NCI-H146 (cell line): Measurements from ENCODE around the gene FOXP1.
A peak's percentile ranks its signal among the peaks of the same experiment; 100 is the strongest.

Experiments used
- DNase-seq: peaks from one replicate; lab custom pipeline; 2025; lab: John Stamatoyannopoulos, UW

FOXP1 gene

DNA sequence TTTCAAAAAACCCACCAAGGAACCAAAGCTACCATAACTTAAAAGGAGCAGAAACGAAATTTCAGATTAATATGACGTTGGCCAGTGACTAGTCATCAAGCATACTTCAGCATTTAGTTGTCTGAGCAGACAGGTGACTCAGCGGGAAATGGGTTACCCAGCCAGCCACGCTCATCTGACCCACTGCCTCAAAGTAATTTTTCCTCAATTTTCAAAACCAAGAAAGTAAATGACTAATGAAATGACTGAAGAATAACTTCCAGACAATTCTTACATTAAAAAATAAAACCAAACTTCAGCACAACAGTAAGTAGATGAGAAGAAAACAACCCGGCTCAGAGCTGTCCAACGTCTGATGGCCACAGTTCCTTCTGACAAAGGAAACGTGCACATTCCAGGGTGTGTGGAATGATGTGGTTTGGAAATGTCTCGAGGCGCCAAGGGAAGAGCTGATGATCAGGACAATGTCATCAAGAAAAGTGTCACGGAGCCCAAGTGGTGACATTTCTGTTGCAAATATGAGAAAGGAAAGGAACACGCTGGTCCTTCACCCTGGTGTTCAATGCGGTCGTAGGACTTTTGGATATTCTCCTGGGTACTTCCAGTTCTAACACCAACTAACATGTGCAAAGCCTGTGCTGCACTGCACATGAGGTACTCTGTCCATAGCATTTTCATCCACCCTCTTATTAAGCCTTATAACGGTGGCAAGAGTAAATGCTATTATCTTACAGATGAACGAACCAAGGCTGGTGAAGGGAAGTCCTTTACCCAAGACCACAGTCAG, 79.1 kb downstream of the FOXP1 start:
- no peak for DNase-seq

DNA sequence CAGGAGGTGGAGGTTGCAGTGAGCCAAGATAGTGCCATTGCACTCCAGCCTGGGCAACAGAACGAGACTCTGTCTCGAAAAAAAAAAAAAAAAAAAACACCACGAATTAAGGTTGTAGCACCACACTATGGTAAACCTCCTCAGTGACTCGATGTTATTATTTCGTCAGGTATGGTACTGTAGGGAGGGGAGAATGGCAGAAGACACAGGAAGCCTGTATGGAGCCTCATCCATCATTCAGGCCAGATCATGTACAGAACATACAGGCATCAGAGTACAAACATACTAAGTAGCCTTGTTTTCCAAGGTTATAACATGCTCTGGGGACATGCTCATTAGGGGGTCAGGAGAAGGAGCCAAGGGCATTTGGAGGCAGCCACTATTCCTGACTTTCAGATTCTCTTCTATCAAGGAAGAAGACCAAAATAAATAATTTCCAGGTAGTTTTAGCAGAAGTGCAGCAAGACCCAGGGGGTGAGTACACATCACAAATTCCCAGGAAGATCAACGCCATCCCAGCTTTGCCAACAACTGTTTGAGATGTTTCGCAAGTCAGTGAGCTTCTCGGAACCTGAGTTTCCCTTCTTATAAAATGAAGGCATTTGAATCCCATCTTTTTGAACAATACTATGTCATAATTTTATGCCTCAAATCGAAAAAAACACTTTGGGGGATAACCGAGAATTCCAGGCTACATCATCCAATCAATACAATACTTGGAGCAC, 79.8 kb downstream of the FOXP1 start:
- no peak for DNase-seq

DNA sequence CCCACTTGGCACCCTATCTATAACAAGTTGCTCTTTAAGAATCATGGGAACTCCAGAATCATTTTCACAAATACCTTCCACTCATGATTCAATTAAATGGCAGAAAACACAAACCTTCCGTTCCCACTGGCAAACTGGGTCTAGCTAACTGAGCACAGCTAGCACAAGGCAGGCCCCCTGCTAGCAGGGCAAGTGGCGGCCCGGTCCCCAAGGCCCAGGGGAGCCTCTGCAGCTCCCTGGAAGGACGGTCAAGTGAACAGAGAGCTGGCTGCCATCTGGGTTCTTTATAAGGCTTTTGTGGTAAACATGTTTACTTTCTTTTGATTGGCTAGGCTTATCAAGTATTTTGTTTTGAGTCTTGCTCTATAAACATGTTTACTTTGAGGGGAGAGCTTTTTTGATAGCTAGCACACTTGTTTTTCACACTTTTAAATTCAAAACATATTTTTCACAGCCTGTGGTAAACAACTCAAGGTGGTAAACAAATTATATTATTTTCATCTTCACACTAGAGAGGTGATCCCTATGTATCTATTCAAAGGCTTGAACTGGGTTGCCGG, 81.4 kb downstream of the FOXP1 start:
- DNase-seq, result no peak

DNA sequence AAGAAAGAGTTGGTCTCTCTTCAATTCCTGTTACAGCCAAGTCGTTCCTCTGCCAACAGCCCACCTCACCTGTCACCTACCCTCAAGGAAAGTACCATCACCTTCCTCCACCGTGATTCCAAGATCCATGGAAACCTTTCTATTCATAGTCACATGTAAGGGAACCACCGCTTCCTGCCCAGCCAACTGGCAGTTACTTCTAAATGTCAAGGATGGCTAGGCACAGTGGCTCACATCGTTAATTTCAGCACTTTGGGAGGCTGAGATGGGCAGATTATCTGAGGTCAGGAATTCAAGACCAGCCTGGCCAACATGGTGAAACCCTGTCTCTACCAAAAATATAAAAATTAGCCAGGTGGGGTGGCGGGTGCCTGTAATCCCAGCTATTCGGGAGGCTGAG, 82.8 kb downstream of the FOXP1 start:
- no peak for DNase-seq

DNA sequence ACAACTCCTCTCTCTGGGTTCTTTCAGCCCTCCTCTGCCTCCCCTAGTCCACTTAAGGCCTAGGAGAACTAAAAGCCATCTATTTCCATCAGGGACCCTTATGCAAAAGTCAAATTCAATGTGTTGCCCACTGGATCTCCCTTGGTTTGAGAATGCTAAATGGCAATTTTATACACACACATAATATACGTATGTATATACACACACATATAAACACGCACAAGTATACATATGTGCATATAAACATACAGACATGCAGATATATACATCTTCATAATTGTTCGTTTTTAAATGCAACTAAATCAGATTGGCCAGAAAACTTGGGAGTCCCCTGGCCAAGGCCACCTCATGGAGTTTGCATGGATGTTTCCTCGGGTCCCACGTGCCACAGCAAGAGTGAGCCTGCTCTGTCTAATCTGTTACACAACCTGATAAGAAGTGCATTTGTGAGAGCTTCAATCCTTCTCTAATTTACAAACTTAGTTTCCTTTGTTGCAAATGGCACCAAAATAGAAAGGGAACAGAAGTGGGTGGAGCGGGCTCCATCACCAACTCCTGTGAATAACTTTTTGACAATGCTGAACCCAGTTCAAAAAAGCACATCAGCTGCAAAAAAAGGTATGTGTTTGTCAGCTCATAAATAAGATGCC, 84.2 kb downstream of the FOXP1 start:
- DNase-seq, result no peak

DNA sequence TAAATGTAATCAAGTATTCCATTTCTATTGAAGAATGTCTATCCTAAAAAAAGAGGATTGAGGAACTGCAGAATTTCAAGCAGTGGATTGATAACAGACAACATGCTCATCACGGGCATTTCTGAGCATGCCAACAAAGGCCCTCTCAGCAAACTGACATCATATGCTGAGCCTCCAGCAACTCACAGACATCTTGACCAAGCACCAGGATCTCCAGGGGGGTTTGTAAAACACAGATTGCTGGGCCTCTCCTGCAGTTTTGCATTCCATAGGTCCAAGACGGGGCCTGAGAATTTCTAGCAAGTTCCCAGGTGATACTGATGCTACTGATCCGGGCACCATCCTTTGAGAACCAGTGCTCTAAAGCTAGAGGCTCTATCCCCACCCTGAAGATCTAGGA, 85.0 kb downstream of the FOXP1 start:
- no peak for DNase-seq

DNA sequence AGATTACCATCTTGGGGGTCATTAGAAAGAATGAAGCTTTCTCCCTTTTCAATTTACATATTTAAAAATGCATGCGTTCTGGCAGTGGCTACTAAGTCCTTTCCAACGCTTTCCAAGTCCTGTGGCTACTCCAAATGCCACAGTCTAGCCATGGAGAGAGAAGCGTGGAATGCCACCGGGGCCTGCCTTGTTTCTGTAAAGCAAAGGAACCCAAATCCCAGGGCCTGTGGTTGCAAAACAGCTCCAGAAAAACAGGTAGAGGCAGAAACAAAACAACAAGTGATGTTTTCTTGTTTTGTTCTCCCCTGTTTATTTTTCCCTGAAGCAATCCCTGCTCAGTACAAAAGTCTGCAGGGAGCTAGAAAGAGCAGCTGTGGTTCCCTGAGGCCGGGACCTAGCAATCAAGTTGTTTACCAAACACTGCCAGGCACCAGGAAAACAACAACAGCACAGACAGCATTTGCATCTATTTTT, 85.5 kb downstream of the FOXP1 start:
- DNase-seq, result no peak

DNA sequence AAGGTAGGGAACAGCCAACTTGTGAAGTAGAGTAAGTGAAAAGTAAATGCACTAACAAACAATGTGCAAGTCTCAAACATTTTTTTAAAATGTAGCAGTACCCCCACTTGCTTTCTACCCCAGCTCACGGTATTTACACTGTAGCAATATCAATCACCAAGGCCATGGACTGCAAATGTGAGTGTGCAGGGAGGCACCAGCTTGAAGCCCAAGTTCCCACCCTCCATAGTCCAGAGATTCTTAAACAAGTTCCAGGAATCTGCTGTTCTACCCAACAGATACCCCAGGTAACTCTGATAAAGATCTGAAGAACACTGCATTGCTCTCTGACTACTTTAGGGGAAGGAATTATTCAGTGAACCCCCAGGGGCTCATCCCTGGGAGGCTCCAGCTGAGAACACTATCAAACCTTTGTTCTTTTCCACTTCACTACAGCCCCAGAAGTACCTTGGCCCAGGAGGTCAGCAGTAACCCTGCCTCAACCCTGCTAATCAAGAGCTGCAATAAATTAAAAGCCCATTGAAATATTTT, 86.1 kb downstream of the FOXP1 start:
- no peak for DNase-seq

DNA sequence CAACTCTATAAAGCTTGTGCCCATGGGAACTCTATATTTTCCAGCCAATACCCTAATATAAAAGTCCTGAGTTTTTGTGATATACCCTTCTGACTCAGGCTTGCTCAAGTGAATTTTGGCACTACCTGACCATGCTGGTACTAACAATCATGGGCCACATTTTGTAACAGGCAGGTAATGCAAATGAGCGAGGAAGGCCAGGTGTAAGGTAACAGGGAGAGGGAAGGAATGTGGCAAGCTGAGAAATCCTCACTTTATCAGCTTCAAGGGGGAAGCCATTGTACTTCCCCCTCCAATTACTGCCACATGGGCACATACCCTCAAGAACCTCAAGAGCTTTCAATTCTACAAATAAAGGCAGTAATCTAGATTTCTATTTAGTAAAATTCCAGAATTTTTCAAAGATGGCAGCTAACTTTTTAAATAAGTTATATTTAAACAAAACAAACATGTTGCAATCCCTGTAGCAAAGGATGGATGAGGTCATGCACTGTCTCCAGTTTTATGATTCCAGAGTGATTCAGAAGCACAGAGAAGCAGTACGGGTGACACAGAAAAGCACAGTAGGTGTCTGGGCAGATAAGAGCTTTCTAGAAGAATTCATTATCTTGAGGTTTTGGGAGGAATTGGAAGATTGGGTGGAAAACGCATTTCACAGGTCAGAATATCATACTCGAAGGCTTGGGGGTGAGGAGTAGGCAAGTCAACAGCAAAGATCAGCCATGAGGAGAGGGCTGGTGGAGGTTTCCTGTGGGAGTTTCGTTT, 87.6 kb downstream of the FOXP1 start:
- DNase-seq, result no peak

DNA sequence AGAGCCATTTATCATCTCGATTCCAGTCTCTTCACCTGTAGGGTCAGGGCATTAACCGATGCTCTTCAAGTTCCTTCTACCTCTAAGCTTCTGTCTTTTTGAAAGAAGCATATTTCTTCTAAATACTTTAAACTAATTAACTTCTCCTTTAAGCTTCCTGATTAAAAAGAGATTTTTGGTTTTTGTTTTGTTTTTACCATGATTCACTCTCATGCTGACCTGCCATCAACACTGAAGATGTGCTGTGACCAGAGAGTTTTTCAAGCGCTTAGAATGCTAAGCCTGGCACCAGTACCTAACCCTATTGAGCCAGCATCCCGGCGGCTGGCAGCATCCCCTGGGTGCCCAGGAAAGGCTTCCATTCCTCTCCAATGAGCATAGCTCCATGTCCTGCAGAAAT, 89.3 kb downstream of the FOXP1 start:
- DNase-seq, result no peak

DNA sequence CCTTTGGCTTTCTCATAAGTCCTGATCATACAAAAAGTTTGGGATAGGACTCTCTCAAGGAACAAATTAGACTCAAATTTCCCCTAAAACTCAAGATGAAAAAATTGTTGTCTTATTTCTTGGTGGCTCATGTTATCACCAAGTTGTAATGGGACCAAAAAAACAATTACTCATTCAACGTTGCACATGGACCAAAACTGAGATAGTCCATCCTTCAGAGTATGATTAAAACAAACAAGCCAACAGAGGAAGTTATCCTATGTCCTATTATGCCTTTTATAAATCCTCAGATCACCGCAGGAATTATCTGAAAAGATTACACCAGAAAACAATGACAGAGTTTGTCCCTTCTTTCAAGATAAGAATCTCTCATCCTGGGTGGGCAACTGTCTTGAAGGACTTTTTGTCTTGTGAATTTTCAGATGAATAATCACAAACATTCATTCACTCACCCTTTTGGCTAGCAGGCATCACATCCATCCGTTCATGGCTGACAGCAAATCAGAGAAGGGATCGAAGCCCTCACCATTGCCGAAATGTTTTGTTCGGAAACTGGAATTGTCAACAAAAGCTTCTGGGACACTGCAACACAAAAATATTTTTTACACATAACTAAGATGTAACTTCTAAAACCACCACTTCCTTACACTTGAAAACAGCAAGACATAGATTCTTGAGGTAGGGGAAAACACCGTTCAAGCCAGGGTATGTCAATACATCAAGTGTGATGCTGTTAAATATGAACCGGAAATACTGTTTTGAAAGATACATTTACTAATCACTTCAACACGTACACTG, 90.4 kb downstream of the FOXP1 start:
- no peak for DNase-seq

DNA sequence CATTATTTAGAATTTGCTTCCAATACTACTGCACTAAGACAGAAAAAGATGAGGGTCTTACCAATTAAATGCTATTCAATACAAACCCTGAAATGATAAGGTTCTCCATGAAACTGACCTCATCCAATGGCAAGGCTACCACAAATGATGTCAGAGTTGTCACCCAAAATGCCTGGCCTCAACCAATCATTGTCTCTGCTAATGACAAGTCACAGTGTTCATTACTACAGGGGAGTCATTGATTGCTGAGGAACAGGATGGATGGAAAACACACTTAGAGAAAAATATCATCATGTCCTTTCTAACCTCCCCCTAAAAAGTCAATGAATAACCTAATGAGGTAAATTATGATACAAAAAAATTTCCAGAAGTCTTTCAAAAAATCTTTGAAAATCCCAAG, 91.0 kb downstream of the FOXP1 start:
- no peak for DNase-seq

DNA sequence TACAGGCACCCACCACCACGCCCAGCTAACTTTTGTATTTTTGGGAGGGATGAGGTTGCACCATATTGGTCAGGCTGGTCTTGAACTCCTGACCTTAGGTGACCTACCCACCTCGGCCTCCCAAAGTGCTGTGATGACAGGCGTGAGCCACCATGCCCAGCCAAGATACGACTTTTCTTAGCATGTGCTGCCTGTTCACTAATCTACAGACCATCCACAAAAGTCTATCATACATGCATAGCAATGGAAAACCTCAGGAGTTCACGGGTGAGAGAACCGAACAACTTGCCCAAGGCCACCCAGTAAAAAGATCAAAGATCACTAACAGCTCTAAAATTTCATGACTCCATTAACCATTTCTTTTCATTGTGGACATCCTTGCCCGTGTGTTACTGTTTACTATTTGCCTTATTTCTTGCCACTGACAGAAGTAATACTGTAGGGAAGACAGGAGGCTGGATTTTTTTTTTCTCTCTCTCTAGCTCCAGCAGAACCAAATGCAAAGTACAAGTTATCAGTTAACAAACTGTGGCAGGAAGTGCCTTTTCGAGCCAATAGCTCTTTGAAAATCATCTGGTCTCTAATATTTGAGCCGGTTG, 92.3 kb downstream of the FOXP1 start:
- no peak for DNase-seq

DNA sequence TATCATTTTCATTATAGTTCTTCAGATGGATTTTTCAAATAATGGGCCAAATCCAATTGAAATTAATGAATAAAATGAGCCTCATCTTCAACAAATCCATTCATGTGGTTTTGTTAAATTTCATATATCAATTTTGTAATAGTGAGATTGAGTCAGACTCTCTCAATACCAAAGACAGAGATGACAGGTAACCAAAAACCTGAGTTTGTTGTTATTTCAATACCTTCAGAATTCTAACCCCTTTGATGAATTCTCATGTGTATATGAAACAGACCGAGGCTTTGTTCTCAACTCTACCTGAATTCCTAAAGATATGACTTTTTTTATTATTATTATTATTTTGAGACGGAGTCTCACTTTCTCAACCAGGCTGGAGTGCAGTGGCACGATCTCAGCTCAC, 92.8 kb downstream of the FOXP1 start:
- no peak for DNase-seq

DNA sequence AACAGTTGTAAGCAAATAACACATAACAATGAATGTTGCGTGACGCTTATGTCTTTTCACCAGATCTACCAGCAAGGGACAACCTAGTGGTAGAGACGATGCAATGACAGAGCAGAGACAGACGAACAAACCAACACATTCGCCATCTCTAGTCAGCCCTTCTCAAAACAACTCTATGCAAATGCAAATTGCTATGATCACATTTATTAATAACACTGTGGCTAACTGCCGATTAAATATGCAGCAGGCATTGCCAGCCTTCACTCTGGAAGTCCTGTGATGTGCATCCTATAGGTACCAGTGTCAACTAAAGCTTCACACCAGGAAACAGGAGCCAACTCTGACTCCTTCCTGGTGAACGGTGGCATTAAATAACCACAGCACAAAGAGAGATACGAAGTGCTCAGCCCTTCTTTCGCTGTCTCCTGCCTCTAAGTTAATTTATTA, 94.2 kb downstream of the FOXP1 start:
- no peak for DNase-seq

DNA sequence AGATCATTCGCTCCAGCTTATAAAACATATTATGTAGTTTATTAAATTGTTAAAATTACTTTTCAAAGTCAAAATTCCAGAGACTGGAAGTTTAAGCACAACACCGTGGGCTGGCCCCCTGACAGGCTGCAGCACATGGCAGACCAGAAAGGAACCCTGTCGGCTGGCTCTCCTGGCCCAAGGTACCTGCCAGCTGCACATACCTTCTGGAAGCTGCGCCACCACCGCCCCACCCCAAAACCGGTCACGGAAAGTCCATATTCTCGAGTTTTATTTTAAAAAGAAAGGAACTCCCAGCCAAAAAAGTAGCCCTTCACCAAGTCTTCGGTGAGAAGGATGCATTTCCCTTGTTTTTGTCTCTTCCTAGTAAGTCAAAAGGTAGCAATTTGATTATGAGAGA, 94.6 kb downstream of the FOXP1 start:
- DNase-seq, result no peak

DNA sequence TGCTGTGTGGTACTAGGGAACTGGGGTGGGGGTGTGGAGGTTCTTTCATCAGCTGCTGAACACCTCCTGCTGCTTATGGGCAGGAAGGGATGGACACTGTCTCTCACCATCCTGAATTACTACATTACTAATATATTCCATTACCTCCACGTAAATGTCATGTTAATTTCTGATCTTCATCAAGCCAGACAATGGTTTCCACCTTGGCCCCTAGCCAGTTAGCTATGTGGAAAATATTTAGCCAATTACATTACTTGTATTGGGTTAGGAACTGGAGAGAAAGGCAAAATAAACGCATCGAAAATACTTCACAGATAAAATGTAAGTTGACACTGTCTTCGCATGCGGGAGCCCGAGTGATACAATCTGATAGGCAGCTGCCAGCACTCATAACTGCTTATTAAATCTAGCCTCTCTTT, 95.1 kb downstream of the FOXP1 start:
- peak; percentile 57 for DNase-seq

DNA sequence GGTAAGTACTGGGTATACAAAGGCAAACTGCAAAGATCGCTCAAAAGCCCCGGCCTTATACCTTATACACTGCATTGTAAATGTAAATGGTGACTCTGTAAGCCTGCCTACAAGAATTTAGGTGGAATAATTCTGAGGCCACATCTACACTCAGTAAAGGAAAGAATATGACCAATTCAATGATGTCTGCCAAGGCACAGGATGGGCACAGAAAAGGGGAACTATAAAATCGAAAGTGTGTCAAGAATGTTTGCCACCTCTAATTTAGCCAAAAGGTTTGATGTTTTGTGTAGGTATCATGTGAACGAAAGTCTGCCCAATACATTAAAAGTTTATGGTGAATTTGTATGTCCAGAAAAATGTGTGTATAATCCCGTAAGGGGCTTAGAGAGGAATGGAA, 96.1 kb downstream of the FOXP1 start:
- DNase-seq, result no peak

DNA sequence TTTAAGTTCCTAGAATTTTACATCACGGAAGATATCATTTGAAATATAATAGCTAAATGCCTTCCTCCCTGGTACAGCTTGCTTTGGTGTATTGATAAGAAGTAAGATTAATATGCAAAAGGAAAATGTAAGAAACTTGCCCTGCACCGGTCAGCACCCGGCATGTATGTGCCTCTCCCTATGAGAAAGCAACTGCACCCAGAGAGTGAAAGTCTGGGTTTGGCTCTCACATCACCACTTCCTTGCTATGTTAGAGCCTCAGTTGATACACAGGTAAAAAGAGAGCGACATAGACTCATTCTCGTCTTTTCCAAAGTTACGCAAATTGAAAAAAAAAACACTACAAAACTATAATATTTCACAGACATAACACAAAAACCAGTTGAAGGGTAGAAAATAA, 96.7 kb downstream of the FOXP1 start:
- no peak for DNase-seq

DNA sequence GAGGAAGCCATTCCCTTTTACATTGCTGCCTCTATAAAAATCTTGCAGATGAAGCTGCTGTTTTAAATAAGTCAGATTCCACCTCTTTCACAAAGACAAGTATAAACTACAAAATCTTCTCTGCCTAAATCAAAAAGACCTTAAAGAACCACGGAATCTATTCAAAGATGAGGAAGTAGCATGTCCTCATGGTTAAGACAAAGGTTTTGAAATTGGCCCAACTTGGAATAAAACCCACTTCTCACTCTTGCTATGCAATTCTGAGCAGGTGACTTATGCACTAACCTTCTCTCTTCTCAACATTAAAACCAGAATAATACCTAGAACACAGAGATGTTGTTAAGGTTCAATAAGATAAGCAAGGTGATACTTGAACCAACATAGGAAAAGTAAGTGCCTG, 97.6 kb downstream of the FOXP1 start:
- no peak for DNase-seq
